ENCODE measurements around the gene RSBN1L.

DNA sequence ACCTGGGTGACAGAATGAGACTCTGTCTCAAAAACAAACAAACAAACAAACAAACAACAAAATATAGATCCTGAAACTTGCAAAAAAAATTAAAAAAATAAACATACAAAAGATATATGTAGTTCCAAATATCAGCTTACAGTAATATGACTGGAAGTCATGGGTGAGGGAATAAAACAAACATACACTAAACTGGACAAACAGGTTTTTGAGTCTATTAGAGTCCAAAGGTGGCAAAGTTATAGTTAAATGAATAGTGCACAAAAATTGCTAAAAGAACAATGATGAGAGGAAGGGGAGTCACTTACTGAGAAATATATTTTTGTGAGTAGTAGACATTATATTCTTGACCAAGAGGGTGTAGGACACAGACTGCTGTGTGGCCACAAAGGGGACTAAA lies 16.7 kb upstream of the RSBN1L start:
- TF ChIP-seq, protein P1, sequence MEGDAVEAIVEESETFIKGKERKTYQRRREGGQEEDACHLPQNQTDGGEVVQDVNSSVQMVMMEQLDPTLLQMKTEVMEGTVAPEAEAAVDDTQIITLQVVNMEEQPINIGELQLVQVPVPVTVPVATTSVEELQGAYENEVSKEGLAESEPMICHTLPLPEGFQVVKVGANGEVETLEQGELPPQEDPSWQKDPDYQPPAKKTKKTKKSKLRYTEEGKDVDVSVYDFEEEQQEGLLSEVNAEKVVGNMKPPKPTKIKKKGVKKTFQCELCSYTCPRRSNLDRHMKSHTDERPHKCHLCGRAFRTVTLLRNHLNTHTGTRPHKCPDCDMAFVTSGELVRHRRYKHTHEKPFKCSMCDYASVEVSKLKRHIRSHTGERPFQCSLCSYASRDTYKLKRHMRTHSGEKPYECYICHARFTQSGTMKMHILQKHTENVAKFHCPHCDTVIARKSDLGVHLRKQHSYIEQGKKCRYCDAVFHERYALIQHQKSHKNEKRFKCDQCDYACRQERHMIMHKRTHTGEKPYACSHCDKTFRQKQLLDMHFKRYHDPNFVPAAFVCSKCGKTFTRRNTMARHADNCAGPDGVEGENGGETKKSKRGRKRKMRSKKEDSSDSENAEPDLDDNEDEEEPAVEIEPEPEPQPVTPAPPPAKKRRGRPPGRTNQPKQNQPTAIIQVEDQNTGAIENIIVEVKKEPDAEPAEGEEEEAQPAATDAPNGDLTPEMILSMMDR (IDR thresholded peaks at IDR 0.05), result no peak
- TF ChIP-seq SIN3A (IDR thresholded peaks at IDR 0.05; ENCODE audit: borderline replicate concordance, insufficient read depth, low read depth, low read length), result no peak

Measured in Panc1 (cell line).